K562 (cell line): ENCODE data around the gene ZFYVE16. TPM values are rescaled to one million over a fixed set of nuclear protein-coding genes. Genes with fewer than 3 reads are reported as not detected.

Source experiments
- BRD4 ChIP-seq: fragments of 200-600 bp; sonication (generic); IDR thresholded peaks from 2 replicates; pipeline ENCODE4 v1.6.1; 2017; ENCODE audit warnings: inconsistent platforms
- CREB3 ChIP-seq: fragments of 450-650 bp; conservative IDR thresholded peaks from 2 replicates; pipeline ENCODE4 v1.6.1; 2016; ENCODE audit warnings: missing genetic modification characterization, low read depth, mild to moderate bottlenecking, missing compliant biosample characterization, moderate library complexity
- ELF2 ChIP-seq: fragments of 250-450 bp; sonication (Bioruptor Pico); IDR thresholded peaks from 2 replicates; pipeline ENCODE4 v1.5.0; 2021; ENCODE audit warnings: mild to moderate bottlenecking
- ETV6 ChIP-seq, 3 experiments: fragments of 150-350 bp in 1 of 3; sonication (generic) in 1 of 3; formaldehyde crosslinking in 1 of 3; IDR thresholded peaks; 2 replicates each; pipeline versions ENCODE4 v1.6.1 to v1.8.0; 2014 to 2022; ENCODE audit warnings: borderline replicate concordance in 2 of 3, low read depth in 2 of 3, antibody characterized with exemption in 1 of 3, low read length in 1 of 3, mild to moderate bottlenecking in 1 of 3, missing genetic modification reagents in 1 of 3
- GATAD2B ChIP-seq: fragments of 450-650 bp; IDR thresholded peaks from 2 replicates; pipeline ENCODE4 v1.6.1; 2017; ENCODE audit warnings: mild to moderate bottlenecking, borderline replicate concordance
- HBP1 ChIP-seq: fragments of 450-650 bp; formaldehyde crosslinking; IDR thresholded peaks from 2 replicates; pipeline ENCODE4 v1.4.0; 2022; ENCODE audit warnings: missing genetic modification characterization
- JUNB ChIP-seq: fragments of 450-650 bp; formaldehyde crosslinking; conservative IDR thresholded peaks from 2 replicates; pipeline ENCODE4 v1.4.0; 2020; ENCODE audit warnings: mild to moderate bottlenecking
- MAX ChIP-seq: sonication (generic); formaldehyde crosslinking; IDR thresholded peaks from 2 replicates; pipeline ENCODE4 v1.9.0; 2022; ENCODE audit warnings: mild to moderate bottlenecking, missing genetic modification reagents
- MEIS2 ChIP-seq: fragments of 450-650 bp; IDR thresholded peaks from 2 replicates; pipeline ENCODE4 v1.6.1; 2014; ENCODE audit warnings: mild to moderate bottlenecking; ENCODE audit not compliant: partially characterized antibody
- MIER1 ChIP-seq: fragments of 450-650 bp; IDR thresholded peaks from 2 replicates; pipeline ENCODE4 v1.6.1; 2016; ENCODE audit warnings: antibody characterized with exemption, mild to moderate bottlenecking, low read depth
- NFRKB ChIP-seq: fragments of 450-650 bp; IDR thresholded peaks from 2 replicates; pipeline ENCODE4 v1.6.1; 2016; ENCODE audit warnings: low read depth
- PHF21A ChIP-seq: fragments of 450-650 bp; IDR thresholded peaks from 2 replicates; pipeline ENCODE4 v1.6.1; 2017; ENCODE audit warnings: low read depth, borderline replicate concordance
- PHF8 ChIP-seq: fragments of 200-600 bp; sonication (generic); IDR thresholded peaks from 2 replicates; pipeline ENCODE4 v1.6.1; 2012; ENCODE audit warnings: mixed run types, mild to moderate bottlenecking, inconsistent platforms, low read length, moderate library complexity, borderline replicate concordance
- TAF1 ChIP-seq: IDR thresholded peaks from 2 replicates; pipeline ENCODE4 v1.6.1; 2011; ENCODE audit warnings: mild to moderate bottlenecking, low read length, moderate library complexity; ENCODE audit not compliant: insufficient read depth, control insufficient read depth, severe bottlenecking; ENCODE audit errors: extremely low read depth
- TCF3 ChIP-seq: sonication (generic); formaldehyde crosslinking; IDR thresholded peaks from 2 replicates; pipeline ENCODE4 v1.4.0; 2020; ENCODE audit warnings: mild to moderate bottlenecking, missing genetic modification reagents
- ZNF263 ChIP-seq: sonication (generic); formaldehyde crosslinking; IDR thresholded peaks from 2 replicates; pipeline ENCODE4 v1.8.0; 2022; ENCODE audit warnings: mild to moderate bottlenecking, missing genetic modification reagents, borderline replicate concordance
- polyA plus RNA-seq, 8 experiments: library from polyadenylated mRNA; depleted of rRNA in 4 of 8; stranded (reverse) in 5 of 8; unstranded in 3 of 8; fragments of >200 nt; fragmentation: Nextera tagmentation in 2 of 8; fragmentation: Illumina TruSeq in 1 of 8; extraction: Ambion mirVana in 2 of 8; extraction: Trizol in 1 of 8; gene quantifications; 2 replicates each; pipeline versions ENCODE4 v1.2.1 to v1.2.3, GENCODE V29; 2011 to 2014; ENCODE audit warnings: inconsistent platforms in 1 of 8, missing spikeins in 1 of 8
- total RNA-seq, 7 experiments: library from RNA; depleted of rRNA in 6 of 7; stranded (reverse); fragments of >200 nt in 6 of 7; fragmentation: Illumina TruSeq in 2 of 7; extraction: Trizol in 2 of 7; gene quantifications; 2 replicates each; pipeline versions ENCODE4 v1.2.1 to v1.2.3, GENCODE V29; 2011 to 2021; ENCODE audit warnings: low replicate concordance in 1 of 7

ZFYVE16 gene
- total and polyA plus RNA-seq, 9 of the 15 experiments (the other 6 are each of a cell fraction or from before 2014, with no cell fraction given): 6.0 to 18.9 (median 12.5) TPM

GRCh38 chr5:80406980-80407734, 707 bp upstream of the ZFYVE16 start (continued):
- TF ChIP-seq CREB3 (tag) (0 out of 2 replicates have a peak, but pooled peaks have one; percentile 22), HBP1 (CRISPR knock-in tag) (no peak), ETV6 (IDR thresholded peaks at IDR 0.05; ENCODE audit: borderline replicate concordance in 1 of 2, low read depth in 2 of 2, low read length in 1 of 2) (no peak), ETV6 (CRISPR knock-in tag; IDR thresholded peaks at IDR 0.05; ENCODE audit: borderline replicate concordance) (no peak), MEIS2 (peak; percentile 26), ZNF263 (CRISPR knock-in tag) (peak; percentile 62), BRD4 (peak; percentile 68; the same call in 1 of the 2 replicates), TAF1 (no peak), JUNB (CRISPR knock-in tag) (no peak), ELF2 (CRISPR knock-in tag) (peak; percentile 82; the same call in 1 of the 2 replicates), PHF21A (0 out of 2 replicates have a peak, but pooled peaks have one; percentile 62), GATAD2B (peak; percentile 36; the same call in 1 of the 2 replicates), MIER1 (no peak), NFRKB (no peak), MAX (CRISPR knock-in tag) (peak; percentile 41; the same call in 1 of the 2 replicates), TCF3 (CRISPR knock-in tag) (no peak), PHF8 (no peak)
